Nephron (organoid): ENCODE data around the gene CD93.
A peak's percentile ranks its signal among the peaks of the same experiment; 100 is the strongest.

Experiments
- H3K27ac Mint-ChIP-seq, 3 experiments: 2 replicates each; pipeline ENCODE4 v1.8.0; 2020; ENCODE audit warnings: mixed read lengths in 3 of 3, mild to moderate bottlenecking in 2 of 3, moderate library complexity in 1 of 3
- H3K27me3 Mint-ChIP-seq: 2 replicates; pipeline ENCODE4 v1.8.0; 2021; ENCODE audit warnings: low read depth, mild to moderate bottlenecking, moderate library complexity, mixed read lengths
- H3K36me3 Mint-ChIP-seq: 2 replicates; pipeline ENCODE4 v1.8.0; 2020; ENCODE audit warnings: low read depth, mixed read lengths
- H3K4me1 Mint-ChIP-seq: 2 replicates; pipeline ENCODE4 v1.8.0; 2020; ENCODE audit warnings: mixed read lengths
- H3K4me3 Mint-ChIP-seq, 3 experiments: 2 replicates each; pipeline ENCODE4 v1.8.0; 2020; ENCODE audit warnings: mild to moderate bottlenecking in 3 of 3, mixed read lengths in 3 of 3, moderate library complexity in 2 of 3
- H3K9me3 Mint-ChIP-seq: 2 replicates; pipeline ENCODE4 v1.8.0; 2020; ENCODE audit warnings: mixed read lengths
- TF ChIP-seq, protein P1 (sequence below), 3 experiments: fragments of 200-600 bp; sonication (generic); IDR thresholded peaks; one replicate each; pipeline ENCODE4 v1.5.0; 2021; ENCODE audit warnings: antibody characterized with exemption in 3 of 3; ENCODE audit not compliant: unreplicated experiment in 3 of 3

CD93 gene

DNA sequence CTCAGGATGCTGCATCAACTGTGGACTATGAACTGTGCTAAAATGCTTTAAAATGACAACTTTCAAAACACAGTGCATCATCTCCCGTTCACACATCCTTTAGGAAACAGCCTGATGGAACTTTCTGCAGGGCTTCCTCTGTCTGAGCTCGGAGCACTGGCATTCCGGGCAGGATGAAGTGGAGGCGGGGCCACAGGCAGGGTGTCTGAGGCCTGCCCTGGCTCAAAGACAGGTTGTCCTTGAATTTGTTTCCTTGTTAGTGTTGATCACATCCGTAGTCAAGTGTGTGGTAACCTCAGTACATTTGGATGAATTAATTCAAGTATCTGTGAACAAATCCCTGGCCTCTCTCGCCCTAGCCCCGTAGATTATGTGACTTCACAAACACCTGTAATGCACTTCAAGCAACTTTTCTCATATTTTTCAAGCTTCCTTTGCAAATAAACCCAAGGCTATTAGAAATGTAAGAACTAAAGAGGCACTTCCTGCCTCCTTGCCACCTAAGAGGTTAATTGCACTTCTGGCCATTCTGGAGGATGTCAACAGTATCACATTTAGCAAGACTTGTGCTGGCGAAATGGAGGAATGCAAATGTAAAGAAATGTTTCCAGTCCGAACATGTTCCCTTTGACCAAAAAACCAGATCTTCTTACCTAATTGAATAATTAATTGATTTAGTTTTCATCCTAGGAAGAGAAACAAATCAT lies 3.1 kb downstream of the CD93 start:
- Mint-ChIP-seq H3K27me3 (peaks cover 36% of the 10 kb centered on the region), H3K27ac (no peak overlapping the region), H3K4me1 (peaks cover 29% of the 10 kb centered on the region), H3K4me3 (peak overlapping the region in 2 of 3 experiments; percentile 21 to 24), H3K9me3 (no peaks in the 10 kb centered on the region), H3K36me3 (no peaks in the 10 kb centered on the region)
- TF ChIP-seq, protein P1, sequence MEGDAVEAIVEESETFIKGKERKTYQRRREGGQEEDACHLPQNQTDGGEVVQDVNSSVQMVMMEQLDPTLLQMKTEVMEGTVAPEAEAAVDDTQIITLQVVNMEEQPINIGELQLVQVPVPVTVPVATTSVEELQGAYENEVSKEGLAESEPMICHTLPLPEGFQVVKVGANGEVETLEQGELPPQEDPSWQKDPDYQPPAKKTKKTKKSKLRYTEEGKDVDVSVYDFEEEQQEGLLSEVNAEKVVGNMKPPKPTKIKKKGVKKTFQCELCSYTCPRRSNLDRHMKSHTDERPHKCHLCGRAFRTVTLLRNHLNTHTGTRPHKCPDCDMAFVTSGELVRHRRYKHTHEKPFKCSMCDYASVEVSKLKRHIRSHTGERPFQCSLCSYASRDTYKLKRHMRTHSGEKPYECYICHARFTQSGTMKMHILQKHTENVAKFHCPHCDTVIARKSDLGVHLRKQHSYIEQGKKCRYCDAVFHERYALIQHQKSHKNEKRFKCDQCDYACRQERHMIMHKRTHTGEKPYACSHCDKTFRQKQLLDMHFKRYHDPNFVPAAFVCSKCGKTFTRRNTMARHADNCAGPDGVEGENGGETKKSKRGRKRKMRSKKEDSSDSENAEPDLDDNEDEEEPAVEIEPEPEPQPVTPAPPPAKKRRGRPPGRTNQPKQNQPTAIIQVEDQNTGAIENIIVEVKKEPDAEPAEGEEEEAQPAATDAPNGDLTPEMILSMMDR (IDR thresholded peaks at IDR 0.05; ENCODE audit: unreplicated experiment in 3 of 3), result no peak

- peaks cover 23% of the 10 kb centered on the region for H3K4me1 Mint-ChIP-seq
- H3K4me3 Mint-ChIP-seq, result no peak overlapping the region
- peaks cover 34% of the 10 kb centered on the region for H3K27me3 Mint-ChIP-seq
- no peaks in the 10 kb centered on the region for H3K36me3 Mint-ChIP-seq
- H3K27ac Mint-ChIP-seq, result no peak overlapping the region
- H3K9me3 Mint-ChIP-seq, result no peaks in the 10 kb centered on the region
- TF ChIP-seq, protein P1 (IDR thresholded peaks at IDR 0.05; ENCODE audit: unreplicated experiment in 3 of 3), result no peak
These were observed 4.8 kb downstream of the CD93 start for GRCh38 chr20:23081263-23081819.

GRCh38 chr20:23080521-23080920 lies 5.6 kb downstream of the CD93 start:
- Mint-ChIP-seq H3K27ac (no peak overlapping the region), H3K27me3 (peaks cover 32% of the 10 kb centered on the region), H3K36me3 (no peaks in the 10 kb centered on the region), H3K9me3 (no peaks in the 10 kb centered on the region), H3K4me3 (no peak overlapping the region), H3K4me1 (peaks cover 20% of the 10 kb centered on the region)
- TF ChIP-seq, protein P1 (IDR thresholded peaks at IDR 0.05; ENCODE audit: unreplicated experiment in 3 of 3), result no peak

DNA sequence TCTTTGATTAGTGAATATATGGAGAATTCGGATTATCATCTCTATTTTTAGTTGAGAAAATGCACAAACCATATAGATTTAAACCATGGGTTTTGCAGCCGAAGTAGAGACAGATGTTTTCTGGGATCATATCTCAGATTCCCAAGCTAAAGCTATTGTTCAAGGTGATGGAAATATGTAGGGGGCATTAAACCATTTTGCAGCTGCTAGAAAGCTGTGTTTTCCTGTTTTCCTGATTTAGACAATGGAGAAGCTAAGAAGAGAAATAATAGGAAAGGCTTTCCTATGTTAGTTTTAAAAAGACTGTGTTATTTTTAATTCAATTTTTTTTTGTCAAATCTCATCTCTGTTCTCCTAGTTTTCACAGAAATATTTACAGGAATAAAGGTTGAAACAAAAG lies 6.2 kb downstream of the CD93 start:
- Mint-ChIP-seq H3K27me3 (peaks cover 32% of the 10 kb centered on the region), H3K4me1 (peaks cover 20% of the 10 kb centered on the region), H3K36me3 (no peaks in the 10 kb centered on the region), H3K9me3 (no peaks in the 10 kb centered on the region), H3K27ac (no peak overlapping the region), H3K4me3 (no peak overlapping the region)
- TF ChIP-seq, protein P1 (IDR thresholded peaks at IDR 0.05; ENCODE audit: unreplicated experiment in 3 of 3), result no peak

GRCh38 chr20:23079016-23079351 lies 7.1 kb downstream of the CD93 start:
- Mint-ChIP-seq H3K4me3 (no peak overlapping the region), H3K36me3 (no peaks in the 10 kb centered on the region), H3K9me3 (no peaks in the 10 kb centered on the region), H3K4me1 (peaks cover 20% of the 10 kb centered on the region), H3K27me3 (peaks cover 32% of the 10 kb centered on the region), H3K27ac (peak overlapping the region in 1 of 3 experiments; percentile 26)
- TF ChIP-seq, protein P1 (IDR thresholded peaks at IDR 0.05; ENCODE audit: unreplicated experiment in 3 of 3), result peak in 1 of 3 experiments; percentile 24
